ENCODE measurements around the gene EEF1AKMT1.
"Not testable (repeated sequence)": the region's sequence is repeated elsewhere in the genome, so short reads cannot be mapped to it uniquely, and the experiment has no call there.

The EEF1AKMT1 gene

DNA sequence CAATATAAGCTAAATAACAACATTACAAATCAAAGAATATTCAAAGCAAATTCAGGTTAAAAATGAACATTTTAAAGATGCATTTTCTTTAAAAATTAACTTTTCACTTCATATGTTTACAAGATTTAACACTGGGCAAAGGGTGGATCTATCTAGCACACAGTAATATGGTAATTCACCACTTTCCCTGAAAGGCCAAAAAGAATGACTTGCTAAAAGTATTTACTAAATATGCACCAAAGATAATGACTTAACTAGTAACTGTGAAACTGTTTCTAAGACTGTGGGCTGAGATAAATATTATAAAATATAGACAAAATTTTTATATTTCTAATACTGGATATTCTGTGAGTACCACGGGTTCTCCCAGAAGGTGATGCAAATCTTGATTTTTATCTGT, 4.5 kb upstream of the EEF1AKMT1 start:
- DNase-seq (ENCODE audit: low read depth in 2 of 2), result no peak

DNA sequence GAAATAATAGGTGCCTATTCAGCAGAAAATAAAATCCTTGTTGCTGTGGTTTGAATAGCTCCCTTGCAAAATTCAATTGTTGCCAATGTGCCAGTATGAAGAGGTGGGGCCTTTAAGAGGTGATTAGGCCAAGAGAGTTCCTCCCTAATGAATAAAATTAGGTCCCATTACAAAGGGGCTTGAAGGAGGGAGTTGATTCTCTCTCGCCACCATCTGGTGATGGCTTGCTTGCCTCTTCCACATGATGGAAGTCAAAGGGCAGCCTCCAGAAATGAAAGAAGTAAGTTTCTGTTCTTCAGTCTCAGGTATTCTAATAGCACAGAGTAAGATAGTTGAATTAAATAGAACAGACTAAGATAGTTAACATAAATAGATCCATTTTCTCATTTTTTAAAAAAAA, 3.0 kb upstream of the EEF1AKMT1 start:
- DNase-seq (ENCODE audit: low read depth in 2 of 2), result no peak

DNA sequence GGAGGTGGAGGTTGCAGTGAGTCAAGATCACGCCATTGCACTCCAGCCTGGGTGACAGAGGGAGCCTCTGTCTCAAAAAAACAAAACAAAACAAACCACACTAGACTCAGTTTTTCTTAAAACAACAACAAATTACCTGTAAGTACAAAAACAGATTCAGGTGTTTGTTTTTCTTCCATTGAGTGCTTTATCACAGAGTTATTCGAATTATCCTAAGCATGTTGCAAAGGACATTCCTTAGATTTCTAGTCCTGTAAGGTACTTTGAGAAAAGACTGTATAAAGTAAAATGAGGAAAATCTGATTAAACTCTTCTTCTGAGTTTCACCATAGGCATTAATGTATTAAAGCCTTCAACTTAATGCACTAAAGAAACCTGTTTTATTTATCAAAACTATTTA, 2.2 kb upstream of the EEF1AKMT1 start:
- DNase-seq (ENCODE audit: low read depth in 2 of 2), result no peak

- DNase-seq (ENCODE audit: low read depth in 2 of 2), result no peak
Measured at GRCh38 chr13:20774746-20775145, 985 bp upstream of the EEF1AKMT1 start.

GRCh38 chr13:20772401-20773131, 1.2 kb downstream of the EEF1AKMT1 start:
- no peak for DNase-seq (ENCODE audit: low read depth in 2 of 2)

- no peak for DNase-seq (ENCODE audit: low read depth in 2 of 2)
Measured at GRCh38 chr13:20769834-20770233, 3.9 kb downstream of the EEF1AKMT1 start.

DNA sequence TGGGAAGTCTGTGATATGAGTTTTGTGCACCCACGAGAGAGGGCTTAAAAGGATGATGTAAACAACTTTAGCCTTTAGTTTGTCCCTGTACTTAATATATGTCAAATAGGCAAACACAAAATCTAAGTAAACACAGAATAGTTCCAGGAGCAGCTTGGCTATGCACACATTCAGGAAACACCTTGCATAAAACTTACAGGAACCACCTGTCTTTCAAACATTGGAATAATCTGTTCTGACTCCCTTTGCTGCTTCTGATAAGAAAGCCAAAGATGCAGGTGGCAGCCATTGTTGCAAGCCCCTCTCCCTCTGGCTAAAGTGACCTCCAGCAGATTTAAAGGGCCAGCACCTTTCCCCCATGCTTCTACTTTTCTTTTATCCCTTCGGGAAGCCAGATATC, 4.7 kb downstream of the EEF1AKMT1 start:
- no peak for DNase-seq (ENCODE audit: low read depth in 2 of 2)

- no peak for DNase-seq (ENCODE audit: low read depth in 2 of 2)
Measured at GRCh38 chr13:20767309-20767943, 6.3 kb downstream of the EEF1AKMT1 start.

GRCh38 chr13:20760872-20761271, 12.9 kb downstream of the EEF1AKMT1 start:
- no peak for DNase-seq (ENCODE audit: low read depth in 2 of 2)

- DNase-seq (ENCODE audit: low read depth in 2 of 2), result no peak
Measured at GRCh38 chr13:20754009-20754408, 19.8 kb downstream of the EEF1AKMT1 start.

- DNase-seq (ENCODE audit: low read depth in 2 of 2), result no peak
Measured at GRCh38 chr13:20749377-20749776, 24.4 kb downstream of the EEF1AKMT1 start.

DNA sequence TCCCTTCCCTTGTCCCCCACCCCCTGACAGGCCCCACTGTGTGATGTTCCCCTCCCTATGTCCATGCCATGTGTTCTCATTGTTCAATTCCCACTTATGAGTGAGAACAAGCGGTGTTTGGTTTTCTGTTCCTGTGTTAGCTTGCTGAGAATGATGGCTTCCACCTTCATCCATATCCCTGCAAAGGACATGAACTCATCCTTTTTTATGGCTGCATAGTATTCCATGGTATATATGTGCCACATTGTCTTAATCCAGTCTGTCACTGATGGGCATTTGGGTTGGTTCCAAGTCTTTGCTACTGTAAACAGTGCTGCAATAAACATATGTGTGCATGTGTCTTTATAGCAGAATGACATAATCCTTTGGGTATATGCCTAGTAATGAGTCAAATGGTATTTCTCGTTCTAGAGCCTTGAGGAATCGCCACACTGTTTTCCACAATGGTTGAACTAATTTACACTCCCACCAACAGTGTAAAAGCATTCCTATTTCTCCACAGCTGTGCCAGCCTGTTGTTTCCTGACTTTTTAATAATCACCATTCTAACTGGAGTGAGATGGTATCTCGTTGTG, 29.8 kb downstream of the EEF1AKMT1 start:
- DNase-seq (ENCODE audit: low read depth in 2 of 2), result not testable (repeated sequence)

DNA sequence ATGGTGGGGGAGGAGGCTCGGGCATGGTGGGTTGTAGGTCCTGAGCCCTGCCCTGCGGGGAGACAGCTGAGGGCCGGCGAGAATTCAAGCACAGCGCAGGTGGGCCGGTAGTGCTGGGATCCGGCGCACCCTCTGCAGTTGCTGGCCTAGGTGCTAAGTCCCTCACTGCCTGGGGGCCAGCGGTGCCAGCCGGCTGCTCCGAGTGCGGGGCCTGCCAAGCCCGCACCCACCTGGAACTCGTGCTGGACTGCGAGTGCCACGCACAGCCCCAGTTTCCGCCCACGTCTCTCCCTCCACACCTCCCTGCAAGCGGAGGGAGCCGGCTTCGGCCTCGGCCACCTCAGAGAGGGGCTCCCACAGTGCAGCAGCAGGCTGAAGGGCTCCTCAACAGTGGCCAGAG, 33.7 kb downstream of the EEF1AKMT1 start:
- DNase-seq (ENCODE audit: low read depth in 2 of 2), result no peak

DNA sequence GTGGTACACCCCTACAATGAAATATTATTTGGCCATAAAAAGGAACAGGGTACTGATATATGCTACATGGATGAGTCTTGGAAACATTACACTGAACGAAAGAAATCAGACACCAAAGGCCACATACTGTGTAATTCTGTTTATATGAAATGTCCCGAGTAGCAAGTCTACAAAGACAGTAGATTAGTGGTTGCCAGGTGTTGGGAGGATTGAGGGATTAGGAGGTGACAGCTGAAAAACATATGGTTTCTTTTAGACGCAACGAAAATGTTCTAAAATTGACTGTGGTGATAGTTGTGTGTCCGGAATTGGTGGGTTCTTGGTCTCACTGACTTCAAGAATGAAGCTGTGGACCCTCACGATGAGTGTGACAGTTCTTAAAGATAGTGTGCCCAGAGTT, 35.1 kb downstream of the EEF1AKMT1 start:
- no peak for DNase-seq (ENCODE audit: low read depth in 2 of 2)

- DNase-seq (ENCODE audit: low read depth in 2 of 2), result no peak
Measured at GRCh38 chr13:20729633-20730585, 43.9 kb downstream of the EEF1AKMT1 start.

GRCh38 chr13:20728579-20729311, 45.0 kb downstream of the EEF1AKMT1 start:
- no peak for DNase-seq (ENCODE audit: low read depth in 2 of 2)

DNA sequence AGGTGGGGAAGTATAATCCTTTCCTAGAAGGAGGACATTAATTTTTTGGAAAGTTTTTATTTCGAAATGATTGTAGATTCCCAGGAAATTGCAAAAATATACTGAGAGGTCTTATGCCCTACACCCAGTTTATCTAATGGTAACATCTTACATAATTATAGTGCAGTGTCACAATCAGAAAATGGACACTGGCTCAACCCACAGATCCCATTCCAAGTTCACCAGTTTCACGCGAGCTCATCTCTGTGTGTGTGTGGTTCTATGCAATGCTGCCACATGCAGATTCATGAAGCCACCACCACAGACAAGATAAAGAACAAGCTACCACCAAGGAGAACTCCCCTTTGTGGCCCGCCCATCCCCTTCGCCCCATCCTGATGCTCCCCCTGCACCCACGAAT, 45.9 kb downstream of the EEF1AKMT1 start:
- DNase-seq (ENCODE audit: low read depth in 2 of 2), result no peak

- DNase-seq (ENCODE audit: low read depth in 2 of 2), result no peak
Measured at GRCh38 chr13:20721454-20722357, 52.1 kb downstream of the EEF1AKMT1 start.

DNA sequence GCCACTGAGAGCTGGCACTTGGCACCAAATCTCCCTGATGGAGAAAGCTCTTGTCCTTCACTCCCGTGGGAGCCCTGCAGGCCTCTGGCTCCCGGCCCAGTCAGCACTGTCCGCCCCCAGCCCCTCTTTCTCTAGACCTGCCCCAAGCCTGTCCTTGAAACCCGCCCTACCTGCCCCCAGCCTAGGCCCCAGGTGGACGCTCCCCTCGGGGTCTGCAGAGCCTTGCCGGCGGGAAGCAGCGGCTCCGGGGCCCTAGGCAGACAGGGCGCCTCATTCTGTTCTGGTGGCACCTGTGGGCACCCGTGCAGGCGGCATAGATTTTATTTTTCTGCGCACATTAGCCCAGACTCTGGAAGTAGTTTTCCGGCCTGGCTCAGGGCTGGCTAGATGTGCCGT, 52.7 kb downstream of the EEF1AKMT1 start:
- no peak for DNase-seq (ENCODE audit: low read depth in 2 of 2)

GRCh38 chr13:20720499-20720898, 53.3 kb downstream of the EEF1AKMT1 start:
- DNase-seq (ENCODE audit: low read depth in 2 of 2), result no peak
